ENCODE measurements around the gene EPB41L4A. TPM values are rescaled to one million over a fixed set of nuclear protein-coding genes. Genes with fewer than 3 reads are reported as not detected.
"Not testable (repeated sequence)": the region's sequence is repeated elsewhere in the genome, so short reads cannot be mapped to it uniquely, and the experiment has no call there.

EPB41L4A gene
- total RNA-seq, 1 donor from 2014 or later: 2.7 TPM

DNA sequence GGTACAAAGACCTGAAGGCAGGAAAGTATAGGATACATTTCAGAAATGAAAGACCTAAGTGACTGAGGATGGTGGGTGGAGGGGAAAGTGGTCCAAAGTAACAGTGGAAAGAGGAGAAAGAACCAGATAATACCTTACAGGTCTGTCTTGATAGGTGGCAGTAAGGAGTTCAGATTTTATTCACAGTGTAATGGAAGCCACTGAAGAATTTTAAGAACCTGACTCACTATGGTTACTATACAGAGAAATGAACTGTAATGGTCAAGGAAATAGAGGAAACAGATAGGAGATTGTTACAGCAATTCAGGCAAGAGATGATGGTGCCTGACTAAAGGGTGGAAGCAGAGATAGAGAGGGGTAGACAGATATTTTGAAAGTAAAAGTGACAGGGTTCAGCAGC is 46.5 kb downstream of the EPB41L4A start:
- Mint-ChIP-seq H3K4me3 (ENCODE audit: unreplicated experiment) (no peak overlapping the region), H3K27me3 (ENCODE audit: unreplicated experiment) (no peaks in the 10 kb centered on the region), H3K4me1 (ENCODE audit: unreplicated experiment) (no peaks in the 10 kb centered on the region), H3K36me3 (ENCODE audit: unreplicated experiment) (no peaks in the 10 kb centered on the region), H3K9me3 (ENCODE audit: unreplicated experiment) (no peaks in the 10 kb centered on the region), H3K27ac (ENCODE audit: unreplicated experiment) (no peak overlapping the region)
- TF ChIP-seq, protein P1, sequence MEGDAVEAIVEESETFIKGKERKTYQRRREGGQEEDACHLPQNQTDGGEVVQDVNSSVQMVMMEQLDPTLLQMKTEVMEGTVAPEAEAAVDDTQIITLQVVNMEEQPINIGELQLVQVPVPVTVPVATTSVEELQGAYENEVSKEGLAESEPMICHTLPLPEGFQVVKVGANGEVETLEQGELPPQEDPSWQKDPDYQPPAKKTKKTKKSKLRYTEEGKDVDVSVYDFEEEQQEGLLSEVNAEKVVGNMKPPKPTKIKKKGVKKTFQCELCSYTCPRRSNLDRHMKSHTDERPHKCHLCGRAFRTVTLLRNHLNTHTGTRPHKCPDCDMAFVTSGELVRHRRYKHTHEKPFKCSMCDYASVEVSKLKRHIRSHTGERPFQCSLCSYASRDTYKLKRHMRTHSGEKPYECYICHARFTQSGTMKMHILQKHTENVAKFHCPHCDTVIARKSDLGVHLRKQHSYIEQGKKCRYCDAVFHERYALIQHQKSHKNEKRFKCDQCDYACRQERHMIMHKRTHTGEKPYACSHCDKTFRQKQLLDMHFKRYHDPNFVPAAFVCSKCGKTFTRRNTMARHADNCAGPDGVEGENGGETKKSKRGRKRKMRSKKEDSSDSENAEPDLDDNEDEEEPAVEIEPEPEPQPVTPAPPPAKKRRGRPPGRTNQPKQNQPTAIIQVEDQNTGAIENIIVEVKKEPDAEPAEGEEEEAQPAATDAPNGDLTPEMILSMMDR (IDR thresholded peaks at IDR 0.05): peak; percentile 12
- no peak for DNase-seq (ENCODE audit: extremely low spot score, unreplicated experiment)

DNA sequence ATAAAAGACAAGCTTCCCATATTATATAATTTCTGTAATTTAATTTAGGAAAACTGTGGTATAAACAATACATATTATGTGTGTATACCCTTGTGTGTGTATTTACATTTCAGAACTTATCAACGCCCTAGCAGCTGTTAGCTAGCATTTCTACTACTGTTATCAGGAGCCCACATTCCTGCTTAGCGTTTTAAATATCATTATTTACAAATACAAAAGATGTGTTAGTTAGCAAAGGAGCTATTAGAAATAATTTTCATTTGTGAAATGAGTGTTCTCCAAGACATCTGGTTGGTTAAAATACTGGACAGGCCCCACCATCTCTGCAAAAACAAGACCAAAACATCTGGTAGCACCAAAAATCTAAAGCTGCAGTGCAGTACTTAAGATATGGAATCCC is 48.0 kb downstream of the EPB41L4A start:
- Mint-ChIP-seq H3K4me1 (ENCODE audit: unreplicated experiment) (no peaks in the 10 kb centered on the region), H3K9me3 (ENCODE audit: unreplicated experiment) (no peaks in the 10 kb centered on the region), H3K36me3 (ENCODE audit: unreplicated experiment) (no peaks in the 10 kb centered on the region), H3K27me3 (ENCODE audit: unreplicated experiment) (no peaks in the 10 kb centered on the region), H3K4me3 (ENCODE audit: unreplicated experiment) (no peak overlapping the region), H3K27ac (ENCODE audit: unreplicated experiment) (no peak overlapping the region)
- no peak for DNase-seq (ENCODE audit: extremely low spot score, unreplicated experiment)
- TF ChIP-seq, protein P1 (IDR thresholded peaks at IDR 0.05): no peak

DNA sequence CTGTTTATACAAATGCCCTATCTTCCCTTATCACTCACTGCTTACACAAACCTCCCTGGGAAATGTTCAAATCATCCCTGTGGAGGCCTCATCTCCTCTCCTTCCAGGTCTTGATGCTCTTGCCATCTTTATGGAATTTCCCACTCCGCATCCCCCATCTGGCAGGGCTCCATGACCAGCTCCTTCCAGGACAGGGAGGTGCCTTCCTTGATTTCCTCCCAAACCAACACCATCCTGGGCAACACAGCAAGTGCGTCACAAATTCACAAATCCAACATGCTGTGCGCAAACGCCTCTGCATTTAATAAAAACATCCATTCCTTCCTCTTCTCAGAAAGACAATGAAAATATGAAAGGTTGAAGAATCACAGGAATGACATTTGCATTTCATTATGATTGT is 51.7 kb downstream of the EPB41L4A start:
- no peaks in the 10 kb centered on the region for H3K27me3 Mint-ChIP-seq (ENCODE audit: unreplicated experiment)
- DNase-seq (ENCODE audit: extremely low spot score, unreplicated experiment): no peak
- no peaks in the 10 kb centered on the region for H3K4me1 Mint-ChIP-seq (ENCODE audit: unreplicated experiment)
- H3K9me3 Mint-ChIP-seq (ENCODE audit: unreplicated experiment): no peaks in the 10 kb centered on the region
- H3K36me3 Mint-ChIP-seq (ENCODE audit: unreplicated experiment): no peaks in the 10 kb centered on the region
- H3K4me3 Mint-ChIP-seq (ENCODE audit: unreplicated experiment): no peak overlapping the region
- H3K27ac Mint-ChIP-seq (ENCODE audit: unreplicated experiment): no peak overlapping the region
- TF ChIP-seq, protein P1 (IDR thresholded peaks at IDR 0.05): no peak

DNA sequence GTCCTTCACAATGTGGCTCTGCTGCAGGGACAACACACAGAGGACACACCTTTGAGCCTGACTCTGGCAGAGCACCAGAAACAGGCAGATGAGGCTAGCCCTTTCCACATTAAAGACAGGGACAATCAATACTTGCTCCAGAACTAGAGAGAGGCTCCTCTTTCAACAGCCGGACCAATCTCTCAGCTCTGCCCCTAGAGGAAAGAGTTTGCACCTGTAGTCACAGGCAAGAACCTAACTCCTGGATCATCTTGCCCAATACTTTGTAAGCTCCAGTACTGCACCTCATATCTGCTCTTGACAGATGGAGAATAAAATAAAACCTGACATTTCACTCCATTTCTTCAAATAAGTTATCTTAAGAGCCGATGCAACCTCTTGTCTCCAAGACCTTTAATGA is 52.1 kb downstream of the EPB41L4A start:
- TF ChIP-seq, protein P1 (IDR thresholded peaks at IDR 0.05): peak; percentile 31
- Mint-ChIP-seq H3K27ac (ENCODE audit: unreplicated experiment) (no peak overlapping the region), H3K27me3 (ENCODE audit: unreplicated experiment) (no peaks in the 10 kb centered on the region), H3K4me1 (ENCODE audit: unreplicated experiment) (no peaks in the 10 kb centered on the region), H3K9me3 (ENCODE audit: unreplicated experiment) (no peaks in the 10 kb centered on the region), H3K36me3 (ENCODE audit: unreplicated experiment) (no peaks in the 10 kb centered on the region), H3K4me3 (ENCODE audit: unreplicated experiment) (no peak overlapping the region)
- no peak for DNase-seq (ENCODE audit: extremely low spot score, unreplicated experiment)

DNA sequence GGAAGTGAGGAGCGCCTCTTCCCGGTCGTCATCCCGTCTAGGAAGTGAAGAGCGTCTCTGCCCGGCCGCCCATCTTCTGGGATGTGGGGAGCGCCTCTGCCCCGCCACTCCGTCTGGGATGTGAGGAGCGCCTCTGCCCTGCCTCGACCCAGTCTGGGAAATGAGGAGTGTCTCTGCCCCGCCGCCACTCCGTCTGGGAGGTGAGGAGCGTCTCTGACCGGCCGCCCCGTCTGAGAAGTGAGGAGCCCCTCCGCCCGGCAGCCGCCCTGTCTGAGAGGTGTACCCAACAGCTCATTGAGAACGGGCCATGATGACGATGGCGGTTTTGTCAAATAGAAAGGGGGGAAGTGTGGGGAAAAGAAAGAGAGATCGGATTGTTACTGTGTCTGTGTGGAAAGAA is 58.3 kb downstream of the EPB41L4A start:
- not testable (repeated sequence) for H3K4me1 Mint-ChIP-seq (ENCODE audit: unreplicated experiment); H3K9me3 Mint-ChIP-seq (ENCODE audit: unreplicated experiment); DNase-seq (ENCODE audit: extremely low spot score, unreplicated experiment); H3K4me3 Mint-ChIP-seq (ENCODE audit: unreplicated experiment); H3K27ac Mint-ChIP-seq (ENCODE audit: unreplicated experiment); H3K27me3 Mint-ChIP-seq (ENCODE audit: unreplicated experiment); H3K36me3 Mint-ChIP-seq (ENCODE audit: unreplicated experiment)

All from osteocyte (in vitro differentiated cells).